BJ (cell line): Measurements from ENCODE around the gene RPN1. TPM values are rescaled to one million over a fixed set of nuclear protein-coding genes. Genes with fewer than 3 reads are reported as not detected.

Source experiments
- CTCF ChIA-PET: fragments of 350-600 bp; formaldehyde crosslinking; extraction: SDS; loops from one replicate; lab custom pipeline; 2021; ENCODE audit warnings: antibody characterized with exemption, inconsistent platforms; lab: Yijun Ruan, JAX
- POLR2A ChIA-PET: fragments of 300-600 bp; sonication (Branson Sonifier 250); formaldehyde crosslinking; extraction: SDS; loops from one replicate; lab custom pipeline; 2021; ENCODE audit warnings: antibody characterized with exemption; lab: Charles Lee
- DNase-seq: peaks from one replicate; pipeline ENCODE4 v3.0.0-alpha.2; 2011; ENCODE audit warnings: low read depth
- H3K27me3 ChIP-seq: 2 replicates; pipeline ENCODE4 v1.6.0; 2011; ENCODE audit warnings: low read length; ENCODE audit not compliant: control insufficient read depth, insufficient read depth
- H3K36me3 ChIP-seq: 2 replicates; pipeline ENCODE4 v1.5.1; 2011; ENCODE audit warnings: low read length; ENCODE audit not compliant: control insufficient read depth, insufficient read depth
- H3K4me3 ChIP-seq: 2 replicates; pipeline ENCODE4 v1.5.1; 2011; ENCODE audit warnings: low read depth, mild to moderate bottlenecking, control low read depth, low read length
- CTCF ChIP-seq: IDR thresholded peaks from 2 replicates; pipeline ENCODE4 v1.5.1; 2011; ENCODE audit warnings: low read depth, mild to moderate bottlenecking, control low read depth, inconsistent platforms, low read length, moderate library complexity; ENCODE audit not compliant: insufficient read depth
- polyA plus RNA-seq: library from polyadenylated mRNA; depleted of rRNA; stranded (reverse); fragments of >200 nt; gene quantifications from 2 replicates; pipeline ENCODE4 v1.2.3, GENCODE V29; 2011

RPN1 gene
- polyA plus RNA-seq, 1 experiment = 370 TPM

DNA sequence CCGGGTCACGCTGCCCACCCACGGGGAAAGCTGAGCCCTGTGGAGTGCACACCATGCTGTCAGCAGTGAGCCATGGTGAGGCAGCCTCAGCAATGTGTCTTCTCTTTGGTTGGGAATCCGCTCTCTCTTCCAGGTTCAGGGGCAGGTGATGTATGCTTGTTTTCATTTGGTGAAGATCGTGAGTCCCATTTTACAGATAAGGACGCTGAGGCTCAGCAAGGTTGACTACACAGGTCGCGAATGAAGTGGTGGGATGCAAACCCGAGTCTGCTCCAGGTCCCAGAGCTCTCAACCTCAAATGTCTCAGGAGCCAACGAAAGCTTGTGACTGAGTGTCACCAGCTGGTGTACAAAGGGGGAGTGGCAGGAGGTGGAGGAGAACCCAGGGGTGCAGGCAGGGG is 74.3 kb downstream of the RPN1 start:
- H3K27me3 ChIP-seq = peaks cover 11% of the 10 kb centered on the region
- H3K36me3 ChIP-seq = no peaks in the 10 kb centered on the region
- TF ChIP-seq CTCF = no peak
- ChIA-PET CTCF (interaction anchor here (0.8 to 5.2 kb wide), 3 partner anchors 8 to 349 kb away, joined by 3 to 18 read pairs (median 3); no protein-coding TSS in a partner anchor), POLR2A (no interaction called here)
- H3K4me3 ChIP-seq = no peak overlapping the region
- DNase-seq = no peak

DNA sequence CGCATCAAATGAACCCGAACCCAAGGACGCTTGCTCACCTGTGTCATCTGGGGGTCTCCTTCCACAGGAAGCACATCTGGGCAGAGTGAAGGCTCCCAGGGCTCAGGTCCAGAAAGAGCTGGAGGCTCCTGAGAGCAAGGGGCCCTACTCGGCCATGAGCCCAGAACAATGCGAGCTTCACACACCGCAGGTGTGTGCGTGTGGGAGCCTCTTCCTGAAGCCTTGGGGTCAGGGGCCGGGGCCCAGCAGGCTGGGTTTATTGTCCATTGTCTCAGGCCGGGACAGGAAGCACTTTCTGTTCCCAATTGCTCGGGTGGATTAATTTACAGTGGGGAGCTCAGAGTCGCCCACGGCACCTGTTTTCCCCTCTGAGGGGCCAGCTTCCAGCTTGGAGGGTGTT is 74.8 kb downstream of the RPN1 start:
- POLR2A ChIA-PET = no interaction called here

DNA sequence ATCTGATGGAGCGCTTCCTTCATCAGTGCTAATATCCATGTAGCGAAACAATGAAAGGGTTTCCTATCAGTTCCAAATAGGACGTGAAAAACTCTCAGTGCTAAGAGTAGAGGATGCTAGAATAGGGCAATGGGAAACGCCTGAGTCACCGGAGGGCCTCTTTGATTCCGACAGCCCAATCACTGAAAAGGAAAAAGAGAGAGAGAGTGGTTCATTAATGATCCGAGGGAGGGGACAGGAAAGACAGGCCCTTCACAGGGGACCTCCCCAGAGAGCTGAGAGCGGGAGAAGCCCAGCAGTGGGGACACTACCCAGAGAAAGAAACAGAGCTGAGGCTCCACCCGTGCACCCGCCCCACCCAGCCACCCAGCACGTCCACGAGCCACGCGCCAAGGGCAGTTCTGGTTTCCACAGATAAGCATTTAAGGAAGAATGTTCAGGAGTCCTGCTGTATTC is 76.9 kb downstream of the RPN1 start:
- POLR2A ChIA-PET = no interaction called here
- no peak for DNase-seq
- Histone ChIP-seq H3K27me3 (peaks cover 11% of the 10 kb centered on the region), H3K4me3 (no peak overlapping the region), H3K36me3 (no peaks in the 10 kb centered on the region)
- no peak for TF ChIP-seq CTCF
- CTCF ChIA-PET = interaction anchor here (0.8 to 5.2 kb wide), 7 partner anchors 9 to 404 kb away, joined by 3 to 18 read pairs (median 3); no protein-coding TSS in a partner anchor

More for the DNA sequence above, 74.8 kb downstream of the RPN1 start:
- DNase-seq = no peak
- no peak overlapping the region for H3K4me3 ChIP-seq
- CTCF ChIA-PET = interaction anchor here (0.8 to 5.2 kb wide), 3 partner anchors 9 to 349 kb away, joined by 3 to 18 read pairs (median 3); no protein-coding TSS in a partner anchor
- peaks cover 11% of the 10 kb centered on the region for H3K27me3 ChIP-seq
- H3K36me3 ChIP-seq = no peaks in the 10 kb centered on the region
- no peak for TF ChIP-seq CTCF

GRCh38 chr3:128573160-128573559 is 77.5 kb downstream of the RPN1 start:
- ChIA-PET CTCF (interaction anchor here (0.9 to 5.2 kb wide), 7 partner anchors 11 to 403 kb away, joined by 3 to 18 read pairs (median 3); no protein-coding TSS in a partner anchor), POLR2A (no interaction called here)
- TF ChIP-seq CTCF = no peak
- Histone ChIP-seq H3K27me3 (peaks cover 9% of the 10 kb centered on the region), H3K36me3 (no peaks in the 10 kb centered on the region), H3K4me3 (no peak overlapping the region)
- DNase-seq = no peak

- H3K27me3 ChIP-seq = peaks cover 8% of the 10 kb centered on the region
- POLR2A ChIA-PET = no interaction called here
- CTCF ChIA-PET = interaction anchor here (0.9 to 5.2 kb wide), 7 partner anchors 12 to 477 kb away, joined by 3 to 18 read pairs (median 3); no protein-coding TSS in a partner anchor
- H3K36me3 ChIP-seq = no peaks in the 10 kb centered on the region
- no peak for DNase-seq
- H3K4me3 ChIP-seq = no peak overlapping the region
- TF ChIP-seq CTCF = peak; percentile 39
Observed at GRCh38 chr3:128572644-128573105, 77.9 kb downstream of the RPN1 start.
